ENCODE measurements around the gene DEFB113.

- TF ChIP-seq CTCF (IDR thresholded peaks at IDR 0.05), result no peak
- TF ChIP-seq POLR2A (IDR thresholded peaks at IDR 0.05), result no peak
Observed at GRCh38 chr6:49951926-49952325, 17.5 kb downstream of the DEFB113 start.
